AG09309 (cell line): ENCODE data around the gene TMSB4X.

Experiments
- DNase-seq: peaks from one replicate; pipeline ENCODE4 v3.0.0-alpha.2; 2010; ENCODE audit warnings: low read depth
- H3K4me3 ChIP-seq: 2 replicates; pipeline ENCODE4 v1.5.1; 2011; ENCODE audit warnings: mild to moderate bottlenecking, low read depth, low read length, moderate library complexity; ENCODE audit not compliant: control insufficient read depth
- CTCF ChIP-seq: IDR thresholded peaks from 2 replicates; pipeline ENCODE4 v1.5.1; 2011; ENCODE audit warnings: mild to moderate bottlenecking, low read depth, low read length, inconsistent platforms; ENCODE audit not compliant: insufficient read depth, control insufficient read depth; ENCODE audit errors: missing control alignments

The TMSB4X gene

GRCh38 chrX:12991575-12991974, 16.7 kb downstream of the TMSB4X start:
- no peak overlapping the region for H3K4me3 ChIP-seq
- TF ChIP-seq CTCF: no peak
- no peak for DNase-seq

GRCh38 chrX:12992544-12993118, 17.7 kb downstream of the TMSB4X start:
- H3K4me3 ChIP-seq: no peak overlapping the region
- DNase-seq: no peak
- no peak for TF ChIP-seq CTCF

- TF ChIP-seq CTCF: no peak
- no peak for DNase-seq
- no peak overlapping the region for H3K4me3 ChIP-seq
Measured at GRCh38 chrX:12993826-12994225, 18.9 kb downstream of the TMSB4X start.

- no peak for TF ChIP-seq CTCF
Measured at GRCh38 chrX:12994321-12994720, 19.4 kb downstream of the TMSB4X start.

GRCh38 chrX:12996934-12997435, 22.1 kb downstream of the TMSB4X start:
- DNase-seq: no peak
- no peak overlapping the region for H3K4me3 ChIP-seq
- TF ChIP-seq CTCF: no peak

More at GRCh38 chrX:12994321-12994720, 19.4 kb downstream of the TMSB4X start:
- DNase-seq: no peak
- H3K4me3 ChIP-seq: no peak overlapping the region

- DNase-seq: no peak
Measured at GRCh38 chrX:12997906-12998687, 23.2 kb downstream of the TMSB4X start.

More at GRCh38 chrX:12997906-12998687, 23.2 kb downstream of the TMSB4X start:
- H3K4me3 ChIP-seq: no peak overlapping the region
- no peak for TF ChIP-seq CTCF
